Mesenchymal stem cell (in vitro differentiated cells and primary cell): ENCODE results near the gene ISCU.
A peak's percentile ranks its signal among the peaks of the same experiment; 100 is the strongest.

Experiments
- DNase-seq: peaks from one replicate; pipeline ENCODE4 v3.0.0-alpha.2; 2013
- H2AFZ ChIP-seq: one replicate; pipeline ENCODE4 v1.6.1; 2013; ENCODE audit warnings: low read depth, mild to moderate bottlenecking, control low read depth, inconsistent platforms, low read length, moderate library complexity
- H2AK5ac ChIP-seq: 2 replicates; pipeline ENCODE4 v1.6.1; 2013; ENCODE audit warnings: low read length, moderate library complexity, mild to moderate bottlenecking, inconsistent platforms; ENCODE audit not compliant: severe bottlenecking
- H2BK120ac ChIP-seq: one replicate; pipeline ENCODE4 v1.6.1; 2013; ENCODE audit warnings: low read depth, mild to moderate bottlenecking, inconsistent platforms, low read length, moderate library complexity
- H2BK12ac ChIP-seq, 2 experiments: one replicate each; pipeline ENCODE4 v1.6.1; 2013; ENCODE audit warnings: inconsistent platforms in 2 of 2, low read length in 2 of 2, mild to moderate bottlenecking in 2 of 2, moderate library complexity in 2 of 2, control low read depth in 1 of 2
- H2BK15ac ChIP-seq: one replicate; pipeline ENCODE4 v1.6.1; 2013; ENCODE audit warnings: mild to moderate bottlenecking, low read depth, inconsistent platforms; ENCODE audit not compliant: poor library complexity, severe bottlenecking
- H2BK5ac ChIP-seq: 2 replicates; pipeline ENCODE4 v1.6.1; 2013; ENCODE audit warnings: low read depth, mild to moderate bottlenecking, low read length, control low read depth, inconsistent platforms; ENCODE audit not compliant: poor library complexity, severe bottlenecking
- H3K14ac ChIP-seq, 2 experiments: one replicate each; pipeline ENCODE4 v1.6.1; 2013; ENCODE audit warnings: inconsistent platforms in 2 of 2, low read length in 2 of 2, control low read depth in 1 of 2, mild to moderate bottlenecking in 1 of 2, moderate library complexity in 1 of 2
- H3K18ac ChIP-seq, 2 experiments: one replicate each; pipeline ENCODE4 v1.6.1; 2013; ENCODE audit warnings: inconsistent platforms in 2 of 2, low read length in 2 of 2, control low read depth in 1 of 2, low read depth in 1 of 2, mild to moderate bottlenecking in 1 of 2
- H3K23ac ChIP-seq, 2 experiments: one replicate each; pipeline ENCODE4 v1.6.1; 2013; ENCODE audit warnings: inconsistent platforms in 2 of 2, low read length in 2 of 2, mild to moderate bottlenecking in 2 of 2, moderate library complexity in 2 of 2, control low read depth in 1 of 2
- H3K27ac ChIP-seq: 2 replicates; pipeline ENCODE4 v1.5.1; 2013; ENCODE audit warnings: mild to moderate bottlenecking, moderate library complexity, low read length, control low read depth, inconsistent platforms; ENCODE audit not compliant: poor library complexity, severe bottlenecking
- H3K27me3 ChIP-seq, 2 experiments: 2 replicates each; pipeline versions ENCODE4 v1.6.1 to v1.7.0; 2013; ENCODE audit warnings: low read length in 2 of 2, mild to moderate bottlenecking in 2 of 2, moderate library complexity in 2 of 2, control low read depth in 1 of 2, inconsistent platforms in 1 of 2; ENCODE audit not compliant: control insufficient read depth in 1 of 2, insufficient read depth in 1 of 2
- H3K36me3 ChIP-seq, 2 experiments: 2 replicates each; pipeline versions ENCODE4 v1.6.1 to v1.7.0; 2013; ENCODE audit warnings: low read length in 2 of 2, control low read depth in 1 of 2, inconsistent platforms in 1 of 2, low read depth in 1 of 2, mild to moderate bottlenecking in 1 of 2; ENCODE audit not compliant: insufficient read depth in 2 of 2, control insufficient read depth in 1 of 2
- H3K4ac ChIP-seq, 2 experiments: one replicate each; pipeline ENCODE4 v1.6.1; 2013; ENCODE audit warnings: inconsistent platforms in 2 of 2, low read length in 2 of 2, mild to moderate bottlenecking in 2 of 2, moderate library complexity in 2 of 2, control low read depth in 1 of 2, low read depth in 1 of 2
- H3K4me1 ChIP-seq: 2 replicates; pipeline ENCODE4 v1.6.1; 2013; ENCODE audit warnings: low read depth, low read length, control low read depth; ENCODE audit not compliant: control insufficient read depth, insufficient read depth
- H3K4me2 ChIP-seq: 2 replicates; pipeline ENCODE4 v1.6.1; 2013; ENCODE audit warnings: low read length, mild to moderate bottlenecking, inconsistent platforms; ENCODE audit not compliant: poor library complexity, severe bottlenecking
- H3K4me3 ChIP-seq, 2 experiments: 2 replicates each; pipeline versions ENCODE4 v1.5.1 to v1.7.0; 2013; ENCODE audit warnings: low read length in 2 of 2, mild to moderate bottlenecking in 2 of 2, control low read depth in 1 of 2, low read depth in 1 of 2; ENCODE audit not compliant: insufficient read depth in 1 of 2
- H3K79me1 ChIP-seq: replicated peaks from 2 replicates; pipeline ENCODE4 v1.6.1; 2013; ENCODE audit warnings: mild to moderate bottlenecking, control low read depth, low read length, inconsistent platforms; ENCODE audit not compliant: poor library complexity, severe bottlenecking
- H3K9ac ChIP-seq: 2 replicates; pipeline ENCODE4 v1.7.0; 2013; ENCODE audit warnings: mild to moderate bottlenecking, low read length, moderate library complexity
- H3K9me3 ChIP-seq: 2 replicates; pipeline ENCODE4 v1.7.0; 2013; ENCODE audit warnings: mild to moderate bottlenecking, low read length; ENCODE audit not compliant: control insufficient read depth
- H4K8ac ChIP-seq: one replicate; pipeline ENCODE4 v1.6.1; 2013; ENCODE audit warnings: inconsistent platforms, mild to moderate bottlenecking, low read length, moderate library complexity
- H4K91ac ChIP-seq: one replicate; pipeline ENCODE4 v1.6.1; 2013; ENCODE audit warnings: mild to moderate bottlenecking, low read length, inconsistent platforms
- WGBS: methylation state at CpG from one replicate; pipeline ENCODE4 v1.1.7; 2013; ENCODE audit warnings: mixed read lengths; 5-methylcytosine and 5-hydroxymethylcytosine counted together

The ISCU gene

DNA sequence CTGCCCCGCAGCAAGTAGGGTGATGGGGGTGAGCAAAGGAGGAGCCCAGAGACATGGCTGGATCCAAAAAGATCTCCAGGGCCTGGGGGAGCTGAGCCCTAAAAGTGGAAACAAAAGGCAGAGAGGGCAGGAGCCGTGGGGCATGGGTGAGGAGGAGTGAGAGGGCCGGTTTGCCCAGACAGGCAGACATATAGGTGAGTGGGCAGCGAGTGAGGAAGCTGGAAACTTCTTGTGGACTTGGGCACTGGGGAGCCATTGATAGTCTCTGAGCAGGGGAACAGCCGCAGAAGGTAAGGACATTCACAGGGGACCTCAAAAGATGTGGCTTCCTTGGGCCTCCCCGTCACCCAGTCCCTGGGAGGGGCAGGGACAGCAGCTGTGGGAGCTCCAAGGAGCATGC lies 52.2 kb downstream of the ISCU start:
- H3K9me3 ChIP-seq, result peaks cover 6% of the 10 kb centered on the region
- peaks cover 37% of the 10 kb centered on the region for H3K4me1 ChIP-seq
- H2BK5ac ChIP-seq, result no peak overlapping the region
- H3K14ac ChIP-seq, result peak overlapping the region in 1 of 2 experiments; percentile 27
- no peak overlapping the region for H3K27ac ChIP-seq
- H3K4me3 ChIP-seq, result no peak overlapping the region
- no peaks in the 10 kb centered on the region for H3K27me3 ChIP-seq
- H2BK15ac ChIP-seq, result peak overlapping the region; percentile 15
- no peaks in the 10 kb centered on the region for H3K79me1 ChIP-seq
- WGBS, result 96% methylated on average over 6 of the region's 6 CpGs
- DNase-seq, result no peak
- H2BK120ac ChIP-seq, result no peak overlapping the region
- H3K23ac ChIP-seq, result no peak overlapping the region
- H3K9ac ChIP-seq, result no peak overlapping the region
- peak overlapping the region in 1 of 2 experiments; percentile 52 for H3K4ac ChIP-seq
- H4K8ac ChIP-seq, result no peak overlapping the region
- peak overlapping the region in 1 of 2 experiments; percentile 60 for H3K18ac ChIP-seq
- no peak overlapping the region for H3K4me2 ChIP-seq
- H4K91ac ChIP-seq, result no peak overlapping the region
- H2BK12ac ChIP-seq, result peak overlapping the region in 1 of 2 experiments; percentile 83
- peak overlapping the region; percentile 90 for H2AK5ac ChIP-seq
- H2AFZ ChIP-seq, result no peak overlapping the region
- H3K36me3 ChIP-seq, result no peaks in the 10 kb centered on the region

DNA sequence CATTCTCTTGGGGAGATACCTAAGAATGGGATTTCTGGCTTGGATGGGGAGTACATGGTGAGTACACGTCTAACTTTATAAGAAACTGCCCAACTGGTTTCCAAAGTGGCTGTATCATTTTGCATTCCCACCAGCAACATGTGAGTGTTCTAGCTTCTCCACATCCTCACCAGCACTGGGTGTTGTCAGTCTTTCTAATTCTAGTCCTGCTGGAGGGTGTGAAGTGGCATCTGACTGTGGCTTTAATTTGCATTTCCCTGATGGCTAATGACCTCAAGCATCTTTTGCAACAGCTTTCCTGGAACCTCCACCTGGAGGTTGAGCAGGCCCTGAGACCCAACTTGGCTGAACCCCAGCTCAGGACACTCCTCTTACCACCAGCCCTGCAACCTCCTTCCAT lies 53.5 kb downstream of the ISCU start:
- Histone ChIP-seq H3K14ac (no peak overlapping the region), H3K18ac (no peak overlapping the region), H3K23ac (no peak overlapping the region), H2BK5ac (no peak overlapping the region), H3K4me1 (peaks cover 34% of the 10 kb centered on the region), H3K27me3 (no peaks in the 10 kb centered on the region), H2AK5ac (peak overlapping the region; percentile 99), H3K4ac (no peak overlapping the region), H2BK15ac (no peak overlapping the region), H3K4me3 (no peak overlapping the region), H2BK12ac (peak overlapping the region in 1 of 2 experiments; percentile 70), H3K36me3 (no peaks in the 10 kb centered on the region), H4K91ac (no peak overlapping the region), H3K79me1 (no peaks in the 10 kb centered on the region), H3K9ac (no peak overlapping the region), H3K27ac (no peak overlapping the region), H3K9me3 (peaks cover 6% of the 10 kb centered on the region), H2AFZ (no peak overlapping the region), H3K4me2 (no peak overlapping the region), H2BK120ac (no peak overlapping the region), H4K8ac (no peak overlapping the region)
- no peak for DNase-seq
- WGBS, result 100% methylated on average over 1 of the region's 1 CpG

DNA sequence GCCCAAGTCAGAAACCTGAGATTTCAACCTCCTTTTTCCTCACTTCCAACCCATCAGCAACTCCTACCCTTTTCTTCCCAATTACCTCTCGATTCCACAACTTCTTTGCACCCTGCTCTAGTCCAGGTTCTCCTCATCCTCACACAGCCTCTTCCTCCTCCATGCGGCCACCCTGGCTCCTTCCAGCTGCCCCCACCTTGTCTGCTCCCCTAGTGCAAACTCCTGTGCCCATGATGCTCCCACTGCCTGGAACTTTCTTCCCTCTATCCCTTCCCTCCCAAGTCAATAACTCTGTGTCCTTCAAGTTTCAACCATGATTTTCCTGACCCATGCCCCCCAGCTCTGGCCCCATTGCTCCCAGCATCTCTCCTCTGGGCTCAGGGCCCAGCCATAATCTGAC lies 54.0 kb downstream of the ISCU start:
- Histone ChIP-seq H3K79me1 (no peaks in the 10 kb centered on the region), H3K4ac (peak overlapping the region in 1 of 2 experiments; percentile 54), H3K4me3 (no peak overlapping the region), H3K18ac (peak overlapping the region in 1 of 2 experiments; percentile 80), H2BK120ac (no peak overlapping the region), H4K8ac (no peak overlapping the region), H3K36me3 (no peaks in the 10 kb centered on the region), H3K23ac (no peak overlapping the region), H4K91ac (peak overlapping the region; percentile 49), H2BK15ac (no peak overlapping the region), H2BK12ac (peak overlapping the region; percentile 70 to 96), H2BK5ac (no peak overlapping the region), H3K27me3 (no peaks in the 10 kb centered on the region), H3K4me1 (peaks cover 32% of the 10 kb centered on the region), H3K4me2 (no peak overlapping the region), H2AFZ (no peak overlapping the region), H3K27ac (no peak overlapping the region), H3K9me3 (peaks cover 6% of the 10 kb centered on the region), H2AK5ac (peak overlapping the region; percentile 99), H3K9ac (peak overlapping the region; percentile 24), H3K14ac (peak overlapping the region in 1 of 2 experiments; percentile 20)
- DNase-seq, result no peak
- 94% methylated on average over 2 of the region's 2 CpGs for WGBS

DNA sequence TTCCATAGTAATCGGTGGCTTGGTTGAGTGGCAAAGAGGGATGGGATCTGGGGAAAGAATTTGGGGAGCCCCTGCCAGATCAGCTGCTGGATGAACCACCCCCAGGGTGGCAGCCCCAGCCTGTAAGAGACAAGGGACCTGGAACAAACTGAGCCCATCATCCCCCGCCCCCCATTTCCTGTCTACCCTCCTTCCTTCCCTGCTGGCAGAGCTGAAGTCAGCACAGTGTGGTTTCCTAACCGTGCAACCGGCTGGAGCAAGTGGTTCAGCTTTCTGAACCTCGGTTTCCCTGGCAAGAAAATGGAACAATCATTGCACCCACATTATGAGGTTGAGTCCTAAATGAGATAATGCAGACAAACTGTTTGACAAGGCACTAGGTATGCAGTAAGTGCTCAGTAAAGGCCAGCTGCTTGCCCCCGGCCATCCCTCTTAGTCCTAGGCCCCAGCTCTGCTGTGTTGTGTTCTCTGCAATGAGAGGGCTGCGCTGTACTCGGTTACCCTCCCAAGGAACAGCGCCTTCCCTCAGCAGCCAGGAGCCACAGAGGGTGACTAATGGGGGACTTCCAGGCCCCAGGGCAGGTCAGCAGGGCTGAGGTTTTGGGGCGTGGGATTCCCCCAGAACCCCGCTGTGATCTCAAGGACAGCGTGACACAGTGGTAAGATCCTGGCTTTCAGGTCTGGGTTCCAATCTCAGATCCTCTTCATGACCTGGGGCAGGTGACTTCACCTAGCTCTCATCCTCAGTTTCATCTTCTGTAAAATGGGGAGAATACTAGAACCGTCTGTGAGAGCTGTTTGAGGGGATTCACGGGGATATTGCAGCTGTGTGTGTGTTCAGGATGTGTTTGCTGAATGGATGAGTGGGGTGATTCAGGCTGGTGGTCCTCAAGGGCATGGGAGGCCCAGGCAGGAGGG lies 54.8 kb downstream of the ISCU start:
- peak overlapping the region; percentile 48 to 62 for H3K18ac ChIP-seq
- H3K27me3 ChIP-seq, result no peaks in the 10 kb centered on the region
- H3K4me3 ChIP-seq, result no peak overlapping the region
- 87% methylated on average over 14 of the region's 14 CpGs for WGBS
- no peaks in the 10 kb centered on the region for H3K36me3 ChIP-seq
- H3K79me1 ChIP-seq, result no peaks in the 10 kb centered on the region
- no peak overlapping the region for H3K23ac ChIP-seq
- H3K9ac ChIP-seq, result peak overlapping the region; percentile 40
- H3K27ac ChIP-seq, result peak overlapping the region; percentile 35
- H4K91ac ChIP-seq, result peak overlapping the region; percentile 62
- no peak overlapping the region for H3K4me2 ChIP-seq
- peak overlapping the region; percentile 86 to 96 for H2BK12ac ChIP-seq
- no peak overlapping the region for H2AFZ ChIP-seq
- H2BK15ac ChIP-seq, result peak overlapping the region; percentile 77
- peak overlapping the region; percentile 27 for H4K8ac ChIP-seq
- H3K14ac ChIP-seq, result peak overlapping the region in 1 of 2 experiments; percentile 63
- H3K4ac ChIP-seq, result peak overlapping the region in 1 of 2 experiments; percentile 54
- H3K4me1 ChIP-seq, result peaks cover 32% of the 10 kb centered on the region
- H2AK5ac ChIP-seq, result peak overlapping the region; percentile 99
- H2BK5ac ChIP-seq, result peak overlapping the region; percentile 33
- H3K9me3 ChIP-seq, result peaks cover 6% of the 10 kb centered on the region
- peak overlapping the region; percentile 87 for H2BK120ac ChIP-seq
- DNase-seq, result peak; percentile 68
